ENCODE results near the gene PRR9. TPM values are rescaled to one million over a fixed set of nuclear protein-coding genes. Genes with fewer than 3 reads are reported as not detected.
A peak's percentile ranks its signal among the peaks of the same experiment; 100 is the strongest.

Gene PRR9
- total RNA-seq, 1 donor from 2014 or later: not detected

DNA sequence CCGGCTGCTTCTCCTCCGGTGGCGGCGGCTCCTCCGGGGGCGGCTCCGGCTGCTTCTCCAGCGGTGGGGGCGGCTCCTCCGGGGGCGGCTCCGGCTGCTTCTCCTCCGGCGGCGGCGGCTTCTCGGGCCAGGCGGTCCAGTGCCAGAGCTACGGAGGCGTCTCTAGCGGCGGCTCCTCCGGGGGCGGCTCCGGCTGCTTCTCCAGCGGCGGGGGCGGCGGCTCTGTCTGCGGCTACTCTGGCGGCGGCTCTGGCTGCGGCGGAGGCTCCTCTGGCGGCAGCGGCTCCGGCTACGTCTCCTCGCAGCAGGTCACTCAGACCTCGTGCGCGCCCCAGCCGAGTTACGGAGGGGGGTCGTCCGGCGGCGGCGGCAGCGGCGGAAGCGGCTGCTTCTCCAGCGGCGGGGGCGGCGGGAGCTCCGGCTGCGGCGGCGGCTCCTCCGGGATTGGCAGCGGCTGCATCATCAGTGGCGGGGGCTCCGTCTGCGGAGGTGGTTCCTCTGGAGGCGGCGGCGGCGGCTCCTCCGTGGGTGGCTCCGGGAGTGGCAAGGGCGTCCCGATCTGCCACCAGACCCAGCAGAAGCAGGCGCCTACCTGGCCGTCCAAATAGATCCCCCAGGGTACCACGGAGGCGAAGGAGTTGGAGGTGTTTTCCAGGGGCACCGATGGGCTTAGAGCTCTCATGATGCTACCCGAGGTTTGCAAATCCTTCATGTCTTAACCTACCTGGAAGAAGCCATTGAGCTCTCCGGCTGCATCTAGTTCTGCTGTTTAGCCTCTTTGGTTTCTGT lies 44.1 kb downstream of the PRR9 start:
- peaks cover 10% of the 10 kb centered on the region for H3K9me3 Mint-ChIP-seq (ENCODE audit: unreplicated experiment)
- TF ChIP-seq, protein P1, sequence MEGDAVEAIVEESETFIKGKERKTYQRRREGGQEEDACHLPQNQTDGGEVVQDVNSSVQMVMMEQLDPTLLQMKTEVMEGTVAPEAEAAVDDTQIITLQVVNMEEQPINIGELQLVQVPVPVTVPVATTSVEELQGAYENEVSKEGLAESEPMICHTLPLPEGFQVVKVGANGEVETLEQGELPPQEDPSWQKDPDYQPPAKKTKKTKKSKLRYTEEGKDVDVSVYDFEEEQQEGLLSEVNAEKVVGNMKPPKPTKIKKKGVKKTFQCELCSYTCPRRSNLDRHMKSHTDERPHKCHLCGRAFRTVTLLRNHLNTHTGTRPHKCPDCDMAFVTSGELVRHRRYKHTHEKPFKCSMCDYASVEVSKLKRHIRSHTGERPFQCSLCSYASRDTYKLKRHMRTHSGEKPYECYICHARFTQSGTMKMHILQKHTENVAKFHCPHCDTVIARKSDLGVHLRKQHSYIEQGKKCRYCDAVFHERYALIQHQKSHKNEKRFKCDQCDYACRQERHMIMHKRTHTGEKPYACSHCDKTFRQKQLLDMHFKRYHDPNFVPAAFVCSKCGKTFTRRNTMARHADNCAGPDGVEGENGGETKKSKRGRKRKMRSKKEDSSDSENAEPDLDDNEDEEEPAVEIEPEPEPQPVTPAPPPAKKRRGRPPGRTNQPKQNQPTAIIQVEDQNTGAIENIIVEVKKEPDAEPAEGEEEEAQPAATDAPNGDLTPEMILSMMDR (IDR thresholded peaks at IDR 0.05; ENCODE audit: partially characterized antibody, unreplicated experiment): no peak
- DNase-seq: peak; percentile 68
- peak overlapping the region; percentile 56 for H3K27ac Mint-ChIP-seq (ENCODE audit: unreplicated experiment)
- peaks cover 5% of the 10 kb centered on the region for H3K36me3 Mint-ChIP-seq (ENCODE audit: unreplicated experiment)
- H3K4me3 Mint-ChIP-seq (ENCODE audit: unreplicated experiment): peak overlapping the region; percentile 89
- peaks cover 17% of the 10 kb centered on the region for H3K27me3 Mint-ChIP-seq (ENCODE audit: unreplicated experiment)
- H3K4me1 Mint-ChIP-seq (ENCODE audit: low read depth, unreplicated experiment): peaks cover 9% of the 10 kb centered on the region

GRCh38 chr1:153262070-153262366 lies 44.6 kb downstream of the PRR9 start:
- Mint-ChIP-seq H3K4me3 (ENCODE audit: unreplicated experiment) (peak overlapping the region; percentile 89), H3K4me1 (ENCODE audit: low read depth, unreplicated experiment) (peaks cover 9% of the 10 kb centered on the region), H3K9me3 (ENCODE audit: unreplicated experiment) (peaks cover 10% of the 10 kb centered on the region), H3K27ac (ENCODE audit: unreplicated experiment) (peak overlapping the region; percentile 56), H3K27me3 (ENCODE audit: unreplicated experiment) (peaks cover 17% of the 10 kb centered on the region), H3K36me3 (ENCODE audit: unreplicated experiment) (peaks cover 5% of the 10 kb centered on the region)
- TF ChIP-seq, protein P1 (IDR thresholded peaks at IDR 0.05; ENCODE audit: partially characterized antibody, unreplicated experiment): no peak
- DNase-seq: no peak

GRCh38 chr1:153262462-153263157 lies 45.2 kb downstream of the PRR9 start:
- H3K4me3 Mint-ChIP-seq (ENCODE audit: unreplicated experiment): peak overlapping the region; percentile 89
- TF ChIP-seq, protein P1 (IDR thresholded peaks at IDR 0.05; ENCODE audit: partially characterized antibody, unreplicated experiment): no peak
- H3K27me3 Mint-ChIP-seq (ENCODE audit: unreplicated experiment): peaks cover 17% of the 10 kb centered on the region
- DNase-seq: no peak
- peaks cover 5% of the 10 kb centered on the region for H3K36me3 Mint-ChIP-seq (ENCODE audit: unreplicated experiment)
- H3K9me3 Mint-ChIP-seq (ENCODE audit: unreplicated experiment): peaks cover 10% of the 10 kb centered on the region
- H3K4me1 Mint-ChIP-seq (ENCODE audit: low read depth, unreplicated experiment): peaks cover 9% of the 10 kb centered on the region
- H3K27ac Mint-ChIP-seq (ENCODE audit: unreplicated experiment): no peak overlapping the region

DNA sequence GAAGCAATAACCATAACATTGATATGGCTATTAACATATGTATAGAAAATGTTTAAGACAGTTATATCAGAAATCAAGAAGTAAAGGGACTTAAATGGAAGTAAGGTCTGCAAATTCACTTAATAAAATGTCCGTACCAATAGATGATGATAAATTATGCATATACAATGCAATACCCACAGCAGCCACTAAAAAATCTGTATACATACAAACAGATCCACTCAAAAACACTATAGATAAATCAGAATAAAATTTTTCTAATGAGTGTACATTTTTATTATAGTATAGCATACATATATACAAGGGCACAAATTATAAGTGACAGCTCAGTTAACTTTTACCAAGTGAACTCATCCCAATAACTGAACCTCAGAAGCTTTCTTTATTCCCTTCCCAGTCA lies 48.1 kb downstream of the PRR9 start:
- Mint-ChIP-seq H3K4me3 (ENCODE audit: unreplicated experiment) (no peak overlapping the region), H3K36me3 (ENCODE audit: unreplicated experiment) (peaks cover 1% of the 10 kb centered on the region)

More for the DNA sequence above, 48.1 kb downstream of the PRR9 start:
- DNase-seq: no peak
- peaks cover 8% of the 10 kb centered on the region for H3K4me1 Mint-ChIP-seq (ENCODE audit: low read depth, unreplicated experiment)
- H3K9me3 Mint-ChIP-seq (ENCODE audit: unreplicated experiment): peaks cover 6% of the 10 kb centered on the region
- TF ChIP-seq, protein P1 (IDR thresholded peaks at IDR 0.05; ENCODE audit: partially characterized antibody, unreplicated experiment): peak; percentile 63
- H3K27ac Mint-ChIP-seq (ENCODE audit: unreplicated experiment): no peak overlapping the region
- peaks cover 9% of the 10 kb centered on the region for H3K27me3 Mint-ChIP-seq (ENCODE audit: unreplicated experiment)

Other genes with a start within 250 kb of the PRR9 start
- not detected for gene SPRR4, start 246.9 kb upstream of the PRR9 start, total RNA-seq (ENCODE audit: unreplicated experiment)
- gene SPRR1A, start 233.5 kb upstream of the PRR9 start, total RNA-seq (ENCODE audit: unreplicated experiment): not detected
- not detected for gene SPRR3, start 215.8 kb upstream of the PRR9 start, total RNA-seq (ENCODE audit: unreplicated experiment)
- not detected for gene SPRR1B, start 186.4 kb upstream of the PRR9 start, total RNA-seq (ENCODE audit: unreplicated experiment)
- gene SPRR2D, start 176.5 kb upstream of the PRR9 start, total RNA-seq (ENCODE audit: unreplicated experiment): not detected
- not detected for gene SPRR2A, start 160.1 kb upstream of the PRR9 start, total RNA-seq (ENCODE audit: unreplicated experiment)
- not detected for gene SPRR2B, start 146.0 kb upstream of the PRR9 start, total RNA-seq (ENCODE audit: unreplicated experiment)
- gene SPRR2E, start 123.1 kb upstream of the PRR9 start, total RNA-seq (ENCODE audit: unreplicated experiment): not detected
- gene SPRR2F, start 104.1 kb upstream of the PRR9 start, total RNA-seq (ENCODE audit: unreplicated experiment): not detected
- gene SPRR2G, start 66.7 kb upstream of the PRR9 start, total RNA-seq (ENCODE audit: unreplicated experiment): not detected
- gene LELP1, start 14.2 kb upstream of the PRR9 start, total RNA-seq (ENCODE audit: unreplicated experiment): not detected
- not detected for gene LORICRIN, start 42.1 kb downstream of the PRR9 start, total RNA-seq (ENCODE audit: unreplicated experiment)
- gene PGLYRP3, start 95.4 kb downstream of the PRR9 start, total RNA-seq (ENCODE audit: unreplicated experiment): not detected
- not detected for gene PGLYRP4, start 131.3 kb downstream of the PRR9 start, total RNA-seq (ENCODE audit: unreplicated experiment)
- not detected for gene S100A9, start 140.3 kb downstream of the PRR9 start, total RNA-seq (ENCODE audit: unreplicated experiment)
- gene S100A12, start 158.0 kb downstream of the PRR9 start, total RNA-seq (ENCODE audit: unreplicated experiment): not detected
- not detected for gene S100A8, start 173.5 kb downstream of the PRR9 start, total RNA-seq (ENCODE audit: unreplicated experiment)
- gene S100A7A, start 198.9 kb downstream of the PRR9 start, total RNA-seq (ENCODE audit: unreplicated experiment): not detected
- gene S100A7, start 243.1 kb downstream of the PRR9 start, total RNA-seq (ENCODE audit: unreplicated experiment): not detected